Naive thymus-derived CD4-positive, alpha-beta T cell (primary cell): ENCODE data around the gene RNF208. TPM values are rescaled to one million over a fixed set of nuclear protein-coding genes. Genes with fewer than 3 reads are reported as not detected.
"Not testable (repeated sequence)": the region's sequence is repeated elsewhere in the genome, so short reads cannot be mapped to it uniquely, and the experiment has no call there.

ENCODE experiments used
- ATAC-seq: fragments of 150-1000 bp; cut with Tn5 transposase; 2 replicates; pipeline ENCODE4 v1.10.0; 2021; ENCODE audit warnings: mild to moderate bottlenecking, moderate library complexity
- CTCF ChIA-PET: fragments of 350-600 bp; sonication (Branson Sonifier 250); formaldehyde crosslinking; loops from one replicate; lab custom pipeline; 2021; ENCODE audit warnings: antibody characterized with exemption; lab: Charles Lee
- POLR2A ChIA-PET: fragments of 350-600 bp; sonication (Branson Sonifier 250); formaldehyde crosslinking; loops from one replicate; lab custom pipeline; 2021; ENCODE audit warnings: antibody characterized with exemption, inconsistent platforms; lab: Charles Lee
- DNase-seq, 9 donors: peaks; one replicate each; pipeline versions ENCODE4 v3.0.0 to v3.0.0-alpha.2; 2020 to 2022; ENCODE audit warnings: mixed read lengths in 1 of 9
- H3K27ac ChIP-seq: one replicate; pipeline ENCODE4 v1.7.0; 2013; ENCODE audit warnings: mild to moderate bottlenecking, low read depth, low read length, moderate library complexity
- H3K27me3 ChIP-seq, 2 donors: one replicate each; pipeline ENCODE4 v1.7.0; 2013; ENCODE audit warnings: low read length in 2 of 2, mild to moderate bottlenecking in 2 of 2, moderate library complexity in 2 of 2; ENCODE audit not compliant: control insufficient read depth in 2 of 2, insufficient read depth in 2 of 2
- H3K36me3 ChIP-seq, 3 experiments: 1 replicate in 2 of 3; 2 replicates in 1 of 3; pipeline ENCODE4 v1.7.0; 2013; ENCODE audit warnings: low read length in 3 of 3, mild to moderate bottlenecking in 3 of 3, moderate library complexity in 1 of 3; ENCODE audit not compliant: insufficient read depth in 3 of 3, control insufficient read depth in 2 of 3
- H3K4me1 ChIP-seq, 2 donors: one replicate each; pipeline ENCODE4 v1.7.0; 2013; ENCODE audit warnings: low read length in 2 of 2, mild to moderate bottlenecking in 2 of 2, moderate library complexity in 1 of 2; ENCODE audit not compliant: control insufficient read depth in 2 of 2, insufficient read depth in 2 of 2
- H3K4me3 ChIP-seq: 2 replicates; pipeline ENCODE4 v1.7.0; 2013; ENCODE audit warnings: mild to moderate bottlenecking, low read length
- H3K9me3 ChIP-seq, 3 experiments: 1 replicate in 2 of 3; 2 replicates in 1 of 3; pipeline ENCODE4 v1.7.0; 2013; ENCODE audit warnings: low read length in 3 of 3; ENCODE audit not compliant: control insufficient read depth in 2 of 3
- H3K27ac Mint-ChIP-seq, 9 donors: one replicate each; pipeline ENCODE4 v1.8.0; 2020 to 2022; ENCODE audit warnings: mixed read lengths in 9 of 9, mild to moderate bottlenecking in 8 of 9, moderate library complexity in 5 of 9, inconsistent platforms in 2 of 9
- H3K27me3 Mint-ChIP-seq, 5 donors: one replicate each; pipeline ENCODE4 v1.8.0; 2021 to 2022; ENCODE audit warnings: mixed read lengths in 5 of 5, mild to moderate bottlenecking in 1 of 5
- H3K36me3 Mint-ChIP-seq, 5 donors: one replicate each; pipeline ENCODE4 v1.8.0; 2020 to 2022; ENCODE audit warnings: mixed read lengths in 5 of 5, mild to moderate bottlenecking in 3 of 5, inconsistent platforms in 1 of 5
- H3K4me1 Mint-ChIP-seq, 7 donors: one replicate each; pipeline ENCODE4 v1.8.0; 2020 to 2022; ENCODE audit warnings: mixed read lengths in 7 of 7, mild to moderate bottlenecking in 3 of 7, inconsistent platforms in 1 of 7
- H3K4me3 Mint-ChIP-seq, 10 donors: one replicate each; pipeline ENCODE4 v1.8.0; 2020 to 2022; ENCODE audit warnings: mild to moderate bottlenecking in 10 of 10, mixed read lengths in 10 of 10, moderate library complexity in 6 of 10, inconsistent platforms in 2 of 10
- H3K9me3 Mint-ChIP-seq, 11 donors: one replicate each; pipeline ENCODE4 v1.8.0; 2020 to 2022; ENCODE audit warnings: mixed read lengths in 11 of 11, mild to moderate bottlenecking in 4 of 11, inconsistent platforms in 1 of 11, moderate library complexity in 1 of 11
- intact Hi-C, 2 donors: fragments of 100-400 bp; cut with micrococcal nuclease; formaldehyde crosslinking; loops; one replicate each; pipeline ENCODE4 v1.15.1; 2023
- polyA plus RNA-seq, 2 donors: library from polyadenylated mRNA; unstranded; fragments of 300-500 nt; fragmentation: Illumina TruSeq; gene quantifications; one replicate each; pipeline ENCODE4 v1.2.3, GENCODE V29; 2021
- total RNA-seq, 6 experiments: library from RNA in 5 of 6; stranded (reverse) in 5 of 6; gene quantifications; 1 replicate in 5 of 6; 2 replicates in 1 of 6; pipeline ENCODE4 v1.2.3 and lab custom pipeline; 2021 to 2026

RNF208 gene
- total and polyA plus RNA-seq, 7 experiments from 2014 or later: 0.85 to 4.3 (median 1.2) TPM; not detected in 2

DNA sequence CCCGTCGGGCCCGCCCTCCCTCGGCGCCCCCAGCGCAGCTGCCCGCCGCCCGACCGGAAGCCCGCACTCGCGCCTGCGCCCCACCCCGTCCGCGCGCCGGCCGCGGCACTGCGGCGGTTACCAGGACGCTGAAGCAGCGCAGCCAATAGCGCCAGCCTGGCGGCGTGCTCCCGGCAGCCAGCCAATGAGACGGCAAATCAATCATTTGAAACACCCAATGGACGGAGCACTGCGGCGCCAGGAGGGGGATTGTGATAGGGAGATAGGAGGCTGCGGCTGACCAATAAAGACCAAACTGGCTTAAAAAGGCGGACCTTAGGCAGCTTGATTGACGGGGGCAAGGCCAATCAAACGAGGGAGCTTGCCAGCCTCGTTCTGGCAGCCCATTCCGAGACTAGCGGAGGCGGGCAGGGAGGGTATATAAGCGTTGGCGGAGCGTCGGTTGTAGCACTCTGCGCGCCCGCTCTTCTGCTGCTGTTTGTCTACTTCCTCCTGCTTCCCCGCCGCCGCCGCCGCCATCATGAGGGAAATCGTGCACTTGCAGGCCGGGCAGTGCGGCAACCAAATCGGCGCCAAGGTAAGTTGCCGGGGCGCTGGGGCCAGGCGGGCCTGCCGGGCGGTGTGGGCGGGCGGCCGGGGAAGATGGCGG, 18.9 kb upstream of the RNF208 start, which contains the start of gene TUBB4B:
TSS of gene TUBB4B (plus strand) at position 447 of the 649 bp plus-strand sequence. CDS start at position 521, 74 bp downstream.
- peaks cover 12 to 35% (median 21%) of the 10 kb centered on the region in 7 donors for H3K4me1 Mint-ChIP-seq
- peak; percentile 87 to 99 (median 98) for DNase-seq
- H3K27me3 ChIP-seq: no peaks in the 10 kb centered on the region
- peak within 1 kb of the TSS; percentile 82 to 94 (median 93) for H3K27ac Mint-ChIP-seq
- peak within 1 kb of the TSS; percentile 83 for H3K27ac ChIP-seq
- peaks cover 0 to 14% (median 4%) of the 10 kb centered on the region in 5 donors for H3K36me3 Mint-ChIP-seq
- ATAC-seq: peak; percentile 87
- peaks cover 0 to 19% (median 9%) of the 10 kb centered on the region in 3 experiments for H3K36me3 ChIP-seq
- H3K27me3 Mint-ChIP-seq: peaks cover 0 to 4% (median 0%) of the 10 kb centered on the region in 5 donors
- no peaks in the 10 kb centered on the region for H3K9me3 ChIP-seq
- intact Hi-C loops: loop anchor here (1.0 to 5.0 kb wide), 16 partner anchors 14 to 829 kb away; partner anchors contain the start of genes ANAPC2 (in 2 of the 2), MAN1B1 (in 2 of the 2), NDOR1 (in 2 of the 2) and NELFB (in 2 of the 2)
- ChIA-PET CTCF (interaction anchor here (0.6 to 1.3 kb wide), 4 partner anchors 13 to 145 kb away, joined by 4 to 9 read pairs (median 5); partner anchors contain the start of gene NELFB), POLR2A (interaction anchor here (0.7 to 10.7 kb wide), 37 partner anchors 12 to 708 kb away, joined by 3 to 168 read pairs (median 4); partner anchors contain the start of genes ANAPC2, CYSRT1, EXD3 and MAN1B1)
- peaks cover 0 to 9% (median 0%) of the 10 kb centered on the region in 11 donors for H3K9me3 Mint-ChIP-seq
- H3K4me3 ChIP-seq: peak within 1 kb of the TSS; percentile 72
- peak within 1 kb of the TSS; percentile 83 to 97 (median 92) for H3K4me3 Mint-ChIP-seq
- H3K4me1 ChIP-seq: peaks cover 15 to 23% of the 10 kb centered on the region in 2 donors

DNA sequence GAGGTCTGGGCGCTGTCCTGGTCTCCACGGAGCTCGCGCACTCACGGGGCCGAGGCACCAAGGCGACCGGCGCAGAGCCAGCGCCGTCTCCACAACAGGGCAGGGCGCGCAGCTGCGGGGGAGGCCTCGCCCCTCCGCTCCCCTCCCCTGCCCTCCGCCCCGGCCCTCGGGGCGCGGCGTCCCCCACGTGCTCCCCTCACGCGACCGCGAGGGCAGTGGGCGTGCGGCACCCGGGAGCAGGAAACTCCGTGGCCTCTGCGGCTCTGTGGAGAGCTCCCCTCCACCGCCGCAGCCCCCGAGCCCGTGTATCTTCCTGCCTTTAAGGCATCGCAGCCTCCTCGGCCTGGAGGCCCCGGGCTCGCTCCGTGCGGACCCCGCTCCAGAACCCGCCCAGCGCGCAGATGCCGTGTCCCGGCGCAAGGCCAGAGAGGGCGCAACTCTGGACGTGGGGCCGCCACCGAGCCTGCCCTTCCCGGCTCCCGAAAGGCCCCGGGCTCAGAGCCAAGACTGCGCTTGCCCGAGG, 18.3 kb upstream of the RNF208 start:
- intact Hi-C loops: loop anchor here (2.0 to 5.0 kb wide), 5 partner anchors 52 to 828 kb away; partner anchors contain the start of genes ANAPC2 (in 1 of the 2), ARRDC1 (in 1 of the 2), ENTR1 (in 1 of the 2) and NRARP (in 1 of the 2)
- Mint-ChIP-seq H3K27me3 (peaks cover 0 to 4% (median 0%) of the 10 kb centered on the region in 5 donors), H3K4me3 (peak overlapping the region; percentile 70 to 93 (median 82)), H3K4me1 (peaks cover 12 to 35% (median 21%) of the 10 kb centered on the region in 7 donors), H3K9me3 (peaks cover 0 to 9% (median 0%) of the 10 kb centered on the region in 11 donors), H3K27ac (peak overlapping the region in 8 of 9 donors; percentile 52 to 94 (median 67)), H3K36me3 (peaks cover 0 to 14% (median 4%) of the 10 kb centered on the region in 5 donors)
- ATAC-seq (peak; percentile 33), DNase-seq (peak in 7 of 9 donors; percentile 59 to 81 (median 72))
- POLR2A ChIA-PET: interaction anchor here (0.7 to 10.7 kb wide), 36 partner anchors 13 to 707 kb away, joined by 3 to 168 read pairs (median 4); partner anchors contain the start of genes ANAPC2, CYSRT1, EXD3 and MAN1B1
- Histone ChIP-seq H3K27ac (peak overlapping the region; percentile 83), H3K36me3 (peaks cover 0 to 19% (median 9%) of the 10 kb centered on the region in 3 experiments), H3K9me3 (no peaks in the 10 kb centered on the region), H3K4me3 (peak overlapping the region; percentile 72), H3K4me1 (peaks cover 15 to 24% of the 10 kb centered on the region in 2 donors), H3K27me3 (no peaks in the 10 kb centered on the region)
- CTCF ChIA-PET: interaction anchor here (0.6 to 1.3 kb wide), 6 partner anchors 14 to 450 kb away, joined by 3 to 9 read pairs (median 4); partner anchors contain the start of gene NELFB

DNA sequence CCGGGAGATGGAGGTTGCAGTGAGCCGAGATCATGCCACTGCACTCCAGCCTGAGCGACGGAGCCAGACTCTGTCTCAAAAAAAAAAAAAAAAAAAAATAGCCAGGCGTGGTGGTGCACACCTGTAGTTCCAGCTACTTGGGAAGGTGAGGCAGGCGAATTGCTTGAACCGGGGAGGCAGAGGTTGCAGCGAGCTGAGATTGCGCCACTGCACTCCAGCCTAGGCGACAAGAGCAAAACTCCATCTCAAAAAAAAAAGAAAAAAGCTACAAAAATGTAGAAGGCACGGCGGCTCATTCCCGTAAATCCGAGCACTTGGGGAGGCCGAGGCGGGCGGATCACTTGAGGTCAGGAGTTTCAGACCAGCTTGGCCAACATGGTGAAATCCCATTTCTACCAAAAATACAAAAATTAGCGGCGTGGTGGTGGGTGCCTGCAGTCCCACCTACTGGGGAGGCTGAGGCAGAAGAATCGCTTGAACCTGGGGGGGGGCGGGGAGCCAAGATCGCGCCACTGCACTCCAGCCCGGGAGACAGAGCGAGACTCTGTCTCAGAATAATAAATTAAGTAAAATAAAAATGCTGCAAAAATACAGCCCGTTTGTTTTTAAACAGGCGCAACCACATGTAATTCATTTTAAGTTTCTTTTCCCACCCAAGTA, 17.6 kb upstream of the RNF208 start:
- not testable (repeated sequence) for H3K27me3 ChIP-seq, H3K9me3 Mint-ChIP-seq, H3K9me3 ChIP-seq, H3K27me3 Mint-ChIP-seq, ATAC-seq, DNase-seq
- peak overlapping the region; percentile 72 for H3K4me3 ChIP-seq
- ChIA-PET CTCF (interaction anchor here (0.7 to 1.3 kb wide), 4 partner anchors 15 to 454 kb away, joined by 3 to 9 read pairs (median 5); partner anchors contain the start of gene NELFB), POLR2A (interaction anchor here (0.6 to 10.7 kb wide), 17 partner anchors 14 to 248 kb away, joined by 3 to 168 read pairs (median 9); partner anchors contain the start of genes ANAPC2, EXD3, MAN1B1 and NELFB)
- H3K27ac ChIP-seq: peak overlapping the region; percentile 83
- peaks cover 0 to 14% (median 4%) of the 10 kb centered on the region in 5 donors for H3K36me3 Mint-ChIP-seq
- intact Hi-C loops: loop anchor here (2.0 to 5.0 kb wide), 6 partner anchors 51 to 827 kb away; partner anchors contain the start of genes ANAPC2 (in 1 of the 2), ARRDC1 (in 1 of the 2), ENTR1 (in 1 of the 2) and NPDC1 (in 1 of the 2)
- peak overlapping the region in 6 of 9 donors; percentile 52 to 69 (median 62) for H3K27ac Mint-ChIP-seq
- H3K4me1 ChIP-seq: peaks cover 15 to 24% of the 10 kb centered on the region in 2 donors
- H3K4me3 Mint-ChIP-seq: peak overlapping the region; percentile 70 to 93 (median 82)
- peaks cover 12 to 35% (median 21%) of the 10 kb centered on the region in 7 donors for H3K4me1 Mint-ChIP-seq
- peaks cover 0 to 19% (median 9%) of the 10 kb centered on the region in 3 experiments for H3K36me3 ChIP-seq

DNA sequence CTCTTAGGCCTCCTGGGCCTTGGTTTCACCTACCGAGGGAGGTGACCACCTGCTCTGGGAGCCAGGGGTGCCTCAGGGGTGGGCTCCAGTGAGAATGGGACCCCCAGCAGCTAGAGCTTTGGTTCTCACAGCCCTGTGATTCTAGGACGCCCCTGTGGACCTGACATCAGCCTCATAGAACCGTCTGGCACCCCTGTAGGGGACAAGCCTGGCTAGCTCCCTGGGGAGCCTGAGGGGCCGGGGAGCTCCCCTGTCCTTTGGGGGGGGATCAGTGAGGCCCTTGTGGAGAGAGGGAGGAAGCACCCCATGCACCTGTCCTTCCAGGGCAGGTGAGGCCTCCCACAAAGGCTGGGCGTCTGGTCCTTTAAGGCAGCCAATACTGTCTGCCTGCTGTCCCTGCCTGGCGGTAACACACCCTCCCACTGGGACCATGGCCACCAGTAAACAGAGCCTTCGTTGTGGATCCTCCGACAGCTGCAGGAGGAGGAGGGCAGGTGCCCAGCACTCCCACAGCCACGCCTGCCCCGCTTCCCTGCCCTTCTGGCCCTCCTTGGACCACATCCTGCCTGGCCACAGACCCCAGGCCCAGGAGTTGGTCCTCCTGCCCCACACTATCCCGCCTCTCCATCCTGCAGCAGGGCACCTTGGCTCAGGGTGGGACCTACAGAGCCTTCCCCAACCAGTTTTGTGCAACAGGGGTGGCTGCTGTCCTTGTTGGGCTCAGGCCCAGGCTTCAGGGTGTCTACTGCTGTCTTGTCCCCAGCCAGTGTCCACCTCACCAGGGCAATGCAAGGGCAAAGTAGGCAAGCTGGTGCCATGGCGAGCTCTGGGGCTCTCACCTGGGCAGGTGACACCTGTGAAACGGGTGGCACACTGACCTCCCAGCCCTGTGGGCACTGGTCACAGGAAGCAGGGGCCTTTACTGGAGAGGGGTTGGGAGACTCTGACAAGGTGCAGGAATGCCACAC, 16.0 kb upstream of the RNF208 start:
- H3K27me3 ChIP-seq: no peaks in the 10 kb centered on the region
- peaks cover 0 to 11% (median 9%) of the 10 kb centered on the region in 3 experiments for H3K36me3 ChIP-seq
- POLR2A ChIA-PET: interaction anchor here (0.9 to 10.7 kb wide), 4 partner anchors 14 to 152 kb away, joined by 3 to 168 read pairs (median 12); partner anchors contain the start of genes ANAPC2, MAN1B1, NELFB and SSNA1
- Mint-ChIP-seq H3K36me3 (peaks cover 0 to 11% (median 4%) of the 10 kb centered on the region in 5 donors), H3K27ac (peak overlapping the region in 1 of 9 donors; percentile 36), H3K4me1 (peaks cover 9 to 26% (median 20%) of the 10 kb centered on the region in 7 donors), H3K9me3 (peaks cover 0 to 8% (median 0%) of the 10 kb centered on the region in 11 donors), H3K4me3 (peak overlapping the region in 3 of 10 donors; percentile 12 to 66 (median 50)), H3K27me3 (peaks cover 0 to 9% (median 0%) of the 10 kb centered on the region in 5 donors)
- DNase-seq (no peak), ATAC-seq (no peak)
- intact Hi-C loops: loop anchor here in 1 of 2 donors (5.0 kb wide), 1 partner anchor 191 kb away; the partner anchor contains the start of gene NPDC1
- no peak overlapping the region for H3K27ac ChIP-seq
- CTCF ChIA-PET: interaction anchor here (0.6 to 2.2 kb wide), 8 partner anchors 9 to 199 kb away, joined by 3 to 13 read pairs (median 4); partner anchors contain the start of gene RNF224
- no peaks in the 10 kb centered on the region for H3K9me3 ChIP-seq
- H3K4me3 ChIP-seq: no peak overlapping the region
- peaks cover 15 to 24% of the 10 kb centered on the region in 2 donors for H3K4me1 ChIP-seq
